Measurements from ENCODE around the gene LMAN2L.

LMAN2L gene

GRCh38 chr2:96739633-96740428 lies at the start of gene LMAN2L:
Gene LMAN2L, minus strand, starts transcription at chr2:96740064. Its CDS starts 24 bp downstream, at chr2:96740040.
- Histone ChIP-seq H3K4me1 (ENCODE audit: control insufficient read depth in 1 of 2, insufficient read depth in 1 of 2, low read depth in 1 of 2, low read length in 1 of 2) (peaks cover 23 to 24% of the 10 kb centered on the region in 2 experiments), H3K27ac (peak within 1 kb of the TSS; percentile 62), H3K9me3 (no peaks in the 10 kb centered on the region), H3K4me3 (ENCODE audit: low read depth in 1 of 2, low read length in 1 of 2) (peak within 1 kb of the TSS; percentile 66 to 96), H3K36me3 (no peaks in the 10 kb centered on the region), H3K27me3 (no peaks in the 10 kb centered on the region)
- TF ChIP-seq CTCF (IDR thresholded peaks at IDR 0.05), result peak; percentile 45

- Histone ChIP-seq H3K4me1 (ENCODE audit: control insufficient read depth in 1 of 2, insufficient read depth in 1 of 2, low read depth in 1 of 2, low read length in 1 of 2) (no peaks in the 10 kb centered on the region), H3K27me3 (no peaks in the 10 kb centered on the region), H3K9me3 (no peaks in the 10 kb centered on the region), H3K36me3 (no peaks in the 10 kb centered on the region), H3K4me3 (ENCODE audit: low read depth in 1 of 2, low read length in 1 of 2) (no peak overlapping the region), H3K27ac (no peak overlapping the region)
- TF ChIP-seq CTCF (IDR thresholded peaks at IDR 0.05), result no peak
Measured at GRCh38 chr2:96789245-96789617, 49.4 kb upstream of the LMAN2L start.

GRCh38 chr2:96788442-96789244 lies 48.8 kb upstream of the LMAN2L start:
- no peak for TF ChIP-seq CTCF (IDR thresholded peaks at IDR 0.05)
- Histone ChIP-seq H3K27me3 (no peaks in the 10 kb centered on the region), H3K27ac (no peak overlapping the region), H3K9me3 (no peaks in the 10 kb centered on the region), H3K36me3 (no peaks in the 10 kb centered on the region), H3K4me3 (ENCODE audit: low read depth in 1 of 2, low read length in 1 of 2) (no peak overlapping the region), H3K4me1 (ENCODE audit: control insufficient read depth in 1 of 2, insufficient read depth in 1 of 2, low read depth in 1 of 2, low read length in 1 of 2) (no peaks in the 10 kb centered on the region)

GRCh38 chr2:96787411-96787810 lies 47.5 kb upstream of the LMAN2L start:
- H3K4me3 ChIP-seq (ENCODE audit: low read depth in 1 of 2, low read length in 1 of 2), result no peak overlapping the region
- H3K27ac ChIP-seq, result no peak overlapping the region
- TF ChIP-seq CTCF (IDR thresholded peaks at IDR 0.05), result no peak

GRCh38 chr2:96783388-96783787 lies 43.5 kb upstream of the LMAN2L start:
- H3K9me3 ChIP-seq, result no peaks in the 10 kb centered on the region
- H3K27me3 ChIP-seq, result no peaks in the 10 kb centered on the region
- H3K27ac ChIP-seq, result no peak overlapping the region
- no peaks in the 10 kb centered on the region for H3K4me1 ChIP-seq (ENCODE audit: control insufficient read depth in 1 of 2, insufficient read depth in 1 of 2, low read depth in 1 of 2, low read length in 1 of 2)
- no peak for TF ChIP-seq CTCF (IDR thresholded peaks at IDR 0.05)
- no peaks in the 10 kb centered on the region for H3K36me3 ChIP-seq
- no peak overlapping the region for H3K4me3 ChIP-seq (ENCODE audit: low read depth in 1 of 2, low read length in 1 of 2)

More at GRCh38 chr2:96787411-96787810, 47.5 kb upstream of the LMAN2L start:
- Histone ChIP-seq H3K9me3 (no peaks in the 10 kb centered on the region), H3K36me3 (no peaks in the 10 kb centered on the region), H3K27me3 (no peaks in the 10 kb centered on the region), H3K4me1 (ENCODE audit: control insufficient read depth in 1 of 2, insufficient read depth in 1 of 2, low read depth in 1 of 2, low read length in 1 of 2) (no peaks in the 10 kb centered on the region)
